HG03025 (cell line): Measurements from ENCODE around the gene REPIN1.

Experiments
- ATAC-seq: cut with Tn5 transposase; IDR thresholded peaks from one replicate; pipeline ENCODE4 v1.9.1; 2021; ENCODE audit warnings: mild to moderate bottlenecking, moderate library complexity; ENCODE audit not compliant: unreplicated experiment, low FRiP score

REPIN1 gene

DNA sequence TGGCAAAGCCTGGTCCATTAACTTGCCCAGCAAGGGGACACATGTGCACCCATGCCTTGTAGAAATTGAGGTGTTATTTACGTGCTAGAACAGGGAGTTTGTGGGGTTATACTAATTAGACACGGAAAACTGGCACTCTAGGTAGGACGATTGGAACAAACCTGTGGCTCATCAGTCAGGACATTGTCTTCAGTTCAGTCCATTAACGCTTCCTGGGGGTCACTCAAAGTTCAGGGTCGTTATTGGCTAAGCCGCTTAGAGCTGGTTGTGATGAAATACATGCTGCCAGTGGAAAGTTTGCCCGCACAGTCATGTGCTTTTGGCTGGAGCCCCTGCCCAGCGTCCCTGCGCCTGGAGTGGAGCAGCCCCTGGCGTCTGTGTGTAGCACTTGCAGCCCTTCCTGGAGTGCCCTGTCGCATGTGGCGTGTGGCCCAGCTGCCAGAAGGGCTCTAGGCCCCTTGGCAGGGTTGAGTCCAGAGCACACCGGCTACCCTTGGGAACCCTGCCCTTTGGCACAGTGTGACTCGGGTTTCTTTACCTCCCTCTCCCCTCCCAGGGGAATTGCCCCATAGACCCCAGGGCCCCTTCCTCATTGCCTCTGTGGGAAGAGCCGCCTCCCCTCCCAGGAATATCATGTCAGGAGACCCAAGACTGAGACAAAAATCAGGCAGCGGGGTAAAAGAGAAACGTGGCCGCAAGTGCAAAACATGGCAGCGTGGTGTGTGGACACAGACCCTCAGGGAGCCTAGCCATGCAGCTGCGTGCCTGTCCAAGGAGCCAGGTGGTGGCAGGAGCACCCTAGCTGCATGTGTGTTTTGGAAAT, 20.3 kb downstream of the REPIN1 start:
- no peak for ATAC-seq

DNA sequence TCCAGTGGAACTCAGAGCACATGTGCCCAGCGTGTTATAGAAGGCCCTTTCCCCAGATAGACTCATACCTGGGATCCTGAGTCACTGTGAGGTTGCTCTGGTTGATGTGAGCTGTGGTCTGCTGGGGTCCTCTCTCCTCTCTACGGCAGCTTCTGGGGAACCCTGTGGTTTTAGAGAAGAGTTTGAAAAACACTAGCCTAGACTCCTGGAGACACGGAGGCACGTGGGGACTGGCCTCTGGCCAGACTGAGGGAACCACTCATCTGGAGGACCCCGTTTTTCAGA, 20.9 kb downstream of the REPIN1 start:
- no peak for ATAC-seq

DNA sequence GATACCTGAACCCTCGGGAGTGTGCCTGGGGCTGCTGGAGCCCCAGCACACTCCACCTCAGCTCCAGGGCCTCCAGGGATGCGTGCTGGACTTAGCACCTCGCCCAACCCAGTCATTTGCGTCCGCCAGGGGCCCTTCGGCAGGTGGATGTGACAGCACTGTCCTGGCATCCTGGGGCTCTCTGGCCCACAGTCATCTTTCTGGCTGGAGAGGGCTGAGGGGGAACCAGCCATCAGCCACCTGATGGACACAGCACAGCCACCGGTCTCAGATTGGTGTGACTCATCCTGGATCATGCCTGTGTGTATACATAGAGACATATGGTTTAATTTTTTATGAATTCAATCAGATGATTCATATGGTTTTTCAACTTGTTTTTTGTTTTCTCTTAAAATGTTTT, 21.6 kb downstream of the REPIN1 start:
- no peak for ATAC-seq

DNA sequence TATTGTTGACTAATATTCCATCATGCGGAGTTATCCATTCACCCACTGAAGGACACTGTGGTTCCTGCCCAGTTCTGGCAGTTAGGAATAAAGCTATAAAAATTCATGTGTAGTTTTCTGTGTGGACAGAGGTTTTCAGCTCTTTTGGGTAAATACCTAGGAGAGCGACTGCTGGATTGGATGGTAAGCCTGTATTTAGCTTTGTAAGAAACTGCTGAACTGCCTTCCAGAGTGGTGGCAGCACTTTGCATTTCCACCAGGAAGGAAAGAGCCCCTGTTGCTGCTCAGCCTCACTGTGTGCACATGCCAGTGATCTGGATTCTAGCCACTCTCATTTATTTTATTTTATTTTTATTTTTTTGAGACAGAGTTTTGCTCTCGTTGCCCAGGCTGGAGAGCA, 24.7 kb downstream of the REPIN1 start:
- no peak for ATAC-seq

DNA sequence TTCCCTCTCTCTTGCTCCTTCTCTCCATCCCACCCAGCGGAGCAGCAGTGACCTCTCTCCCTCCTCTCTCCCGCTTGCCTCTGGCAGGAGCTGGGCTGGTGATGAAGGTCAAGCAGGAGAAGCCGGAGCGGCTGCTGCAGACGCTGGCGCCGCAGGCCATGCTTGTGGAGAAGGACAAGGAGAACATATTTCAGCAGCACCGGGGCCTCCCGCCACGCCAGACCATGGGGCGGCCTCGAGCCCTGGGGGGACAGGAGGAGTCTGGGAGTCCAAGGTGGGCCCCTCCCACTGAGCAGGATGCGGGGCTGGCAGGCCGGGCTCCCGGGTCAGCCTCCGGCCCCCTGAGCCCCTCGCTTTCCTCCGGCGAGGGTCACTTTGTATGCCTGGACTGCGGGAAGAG, 27.8 kb downstream of the REPIN1 start:
- no peak for ATAC-seq

DNA sequence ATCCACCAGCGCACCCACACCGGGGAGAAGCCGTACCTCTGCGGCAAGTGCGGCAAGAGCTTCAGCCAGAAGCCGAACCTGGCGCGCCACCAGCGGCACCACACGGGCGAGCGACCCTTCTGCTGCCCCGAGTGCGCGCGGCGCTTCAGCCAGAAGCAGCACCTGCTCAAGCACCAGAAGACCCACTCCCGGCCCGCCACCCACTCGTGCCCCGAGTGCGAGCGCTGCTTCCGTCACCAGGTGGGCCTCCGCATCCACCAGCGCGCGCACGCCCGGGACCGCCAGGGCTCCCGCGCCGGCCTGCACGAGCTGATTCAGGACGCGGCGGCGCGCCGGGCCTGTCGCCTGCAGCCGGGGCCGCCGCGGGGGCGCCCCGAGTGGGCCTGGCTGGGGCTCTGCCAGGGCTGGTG, 28.2 kb downstream of the REPIN1 start:
- ATAC-seq = no peak

DNA sequence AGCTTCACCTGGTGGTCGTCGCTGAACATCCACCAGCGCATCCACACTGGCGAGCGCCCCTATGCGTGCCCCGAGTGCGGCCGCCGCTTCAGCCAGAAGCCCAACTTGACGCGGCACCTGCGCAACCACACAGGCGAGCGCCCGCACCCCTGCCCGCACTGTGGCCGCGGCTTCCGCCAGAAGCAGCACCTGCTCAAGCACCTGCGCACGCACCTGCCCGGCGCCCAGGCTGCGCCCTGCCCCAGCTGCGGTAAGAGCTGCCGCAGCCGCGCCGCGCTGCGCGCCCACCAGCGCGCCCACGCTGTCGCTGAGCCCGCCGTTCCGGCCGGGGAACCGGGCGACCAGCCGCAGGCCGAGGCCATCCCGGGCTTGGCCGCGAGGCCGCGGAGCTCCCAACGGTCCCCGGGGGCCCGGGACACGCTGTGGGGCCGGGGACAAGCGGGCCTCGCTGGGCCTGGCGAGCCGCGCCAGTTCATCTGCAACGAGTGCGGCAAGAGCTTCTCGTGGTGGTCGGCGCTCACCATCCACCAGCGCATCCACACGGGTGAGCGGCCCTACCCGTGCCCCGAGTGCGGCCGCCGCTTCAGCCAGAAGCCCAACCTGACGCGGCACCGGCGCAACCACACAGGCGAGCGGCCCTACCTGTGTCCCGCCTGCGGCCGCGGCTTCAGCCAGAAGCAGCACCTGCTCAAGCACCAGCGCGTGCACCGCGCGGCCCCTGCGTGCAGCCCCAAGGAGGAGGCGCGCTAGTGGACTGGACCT, 28.9 kb downstream of the REPIN1 start:
- no peak for ATAC-seq

DNA sequence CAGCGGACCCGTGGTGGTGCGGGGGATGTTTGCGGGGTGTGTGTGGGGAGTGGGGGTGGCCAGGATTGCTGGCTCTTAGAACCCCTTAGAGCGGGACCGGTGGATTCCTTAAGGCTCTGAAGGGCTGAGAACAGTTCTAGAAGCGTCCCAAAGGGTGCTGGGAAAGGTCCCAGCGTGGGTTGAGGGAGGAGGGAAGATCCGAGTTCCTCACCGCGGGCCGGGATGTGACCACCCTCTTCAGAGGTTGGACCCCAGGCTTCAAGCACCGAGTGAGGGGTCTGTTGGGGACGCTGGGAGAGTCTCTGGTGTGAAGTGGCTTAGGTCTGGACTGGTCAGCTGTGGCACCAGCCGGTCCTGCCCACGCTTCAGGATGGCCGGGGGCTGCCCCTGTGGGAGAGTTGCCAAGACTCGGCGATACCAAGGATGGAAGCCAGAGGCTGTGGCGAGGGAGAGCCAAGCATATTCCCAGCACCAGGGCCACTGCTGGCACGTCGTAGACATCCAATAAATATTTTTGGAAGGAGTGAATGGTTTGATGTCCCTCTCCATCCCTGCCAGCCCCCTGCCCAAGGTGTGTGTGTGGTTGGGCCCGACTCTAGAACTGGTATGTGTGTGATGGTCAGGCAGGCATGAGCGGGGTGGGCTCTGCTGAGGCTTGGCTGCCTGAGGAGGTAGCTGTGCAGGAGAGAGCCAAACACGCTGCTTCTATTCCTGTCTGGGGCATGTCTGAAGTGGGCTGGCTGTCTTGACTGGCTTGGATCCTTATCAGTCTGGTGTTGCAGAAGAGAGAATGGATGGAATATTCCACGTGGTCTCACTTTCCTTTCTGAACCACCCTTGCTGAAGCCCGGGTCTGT, 29.7 kb downstream of the REPIN1 start:
- no peak for ATAC-seq

DNA sequence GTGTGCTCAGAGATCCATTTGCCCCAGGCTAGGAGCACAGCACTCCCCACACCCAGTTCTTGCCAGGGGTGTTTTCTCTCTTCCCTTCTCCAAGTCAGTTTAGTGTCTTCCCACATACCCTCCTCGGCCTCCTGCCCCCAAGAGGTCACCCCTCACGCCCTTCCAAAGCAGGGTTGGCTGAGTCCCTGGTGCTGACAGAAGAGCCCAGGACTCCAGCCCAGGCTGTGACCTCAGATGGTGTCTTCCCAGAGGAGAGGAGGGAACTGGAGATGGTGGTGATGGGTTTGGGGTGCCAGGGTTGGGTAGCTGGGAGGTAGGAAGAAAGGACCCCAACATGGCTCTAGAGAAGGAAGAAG, 30.3 kb downstream of the REPIN1 start:
- no peak for ATAC-seq

DNA sequence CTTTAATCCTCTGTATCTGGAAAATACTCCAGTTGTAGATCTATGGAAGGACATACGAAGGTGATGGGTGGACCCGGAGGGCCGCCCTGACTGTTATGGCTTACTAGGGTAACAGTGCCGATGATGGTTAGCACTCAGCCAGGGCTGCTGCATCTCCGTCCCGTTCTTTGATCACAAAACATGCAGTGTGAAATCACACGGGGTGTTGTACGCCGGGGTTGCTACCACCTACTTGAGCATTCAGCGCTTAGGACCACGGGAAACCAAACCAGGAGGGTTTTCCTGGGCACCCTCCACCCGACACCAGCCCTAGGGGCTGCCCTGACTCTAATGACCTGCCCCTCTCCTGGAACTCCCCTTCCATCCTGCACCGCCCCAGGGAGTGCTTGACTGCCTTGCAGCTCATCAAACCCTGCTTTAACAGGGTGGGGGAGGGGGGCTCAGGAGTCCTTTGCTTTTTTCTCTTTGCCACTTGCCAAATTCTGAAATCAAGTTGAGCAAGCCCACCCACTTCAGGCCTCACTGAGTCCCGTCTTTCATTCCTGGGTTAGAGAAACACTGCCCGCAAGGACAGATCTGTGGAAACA, 30.9 kb downstream of the REPIN1 start:
- ATAC-seq = no peak

DNA sequence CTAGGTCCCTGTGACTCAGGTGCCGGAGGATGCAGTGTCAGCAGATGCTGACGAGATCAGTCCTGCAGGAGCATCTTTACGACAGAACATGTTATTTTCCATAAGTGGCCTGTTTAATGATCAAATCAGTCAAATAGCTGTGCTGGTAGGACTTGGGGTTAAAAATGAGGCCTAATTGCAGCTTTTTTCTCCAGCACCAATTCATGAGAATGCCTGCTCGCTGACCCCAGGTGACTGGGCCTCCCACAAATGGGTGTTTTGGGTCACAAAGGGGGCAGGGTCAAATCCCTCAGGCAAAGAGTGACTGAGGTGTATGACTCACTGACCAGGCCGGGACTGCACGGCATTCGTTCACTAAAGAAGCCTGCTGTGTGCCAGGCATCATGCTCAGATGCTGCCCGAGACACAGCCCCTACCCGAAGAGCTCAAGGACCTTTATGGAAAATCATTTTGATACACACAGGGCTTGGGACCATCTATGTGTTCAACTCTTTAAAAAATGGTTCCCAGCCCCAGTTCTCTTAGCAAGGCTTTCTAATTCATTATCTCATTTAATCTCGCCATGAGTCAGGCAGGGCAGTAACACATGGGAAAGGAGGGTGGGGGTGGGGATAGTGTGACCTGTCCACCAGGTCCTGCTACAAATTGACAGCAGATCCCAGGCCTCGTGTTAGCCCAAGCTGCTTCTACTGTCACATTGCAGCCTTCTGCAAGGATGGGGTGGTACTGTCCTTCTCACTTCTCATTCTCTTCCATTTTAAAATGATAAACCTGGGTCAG, 31.6 kb downstream of the REPIN1 start:
- ATAC-seq = no peak

DNA sequence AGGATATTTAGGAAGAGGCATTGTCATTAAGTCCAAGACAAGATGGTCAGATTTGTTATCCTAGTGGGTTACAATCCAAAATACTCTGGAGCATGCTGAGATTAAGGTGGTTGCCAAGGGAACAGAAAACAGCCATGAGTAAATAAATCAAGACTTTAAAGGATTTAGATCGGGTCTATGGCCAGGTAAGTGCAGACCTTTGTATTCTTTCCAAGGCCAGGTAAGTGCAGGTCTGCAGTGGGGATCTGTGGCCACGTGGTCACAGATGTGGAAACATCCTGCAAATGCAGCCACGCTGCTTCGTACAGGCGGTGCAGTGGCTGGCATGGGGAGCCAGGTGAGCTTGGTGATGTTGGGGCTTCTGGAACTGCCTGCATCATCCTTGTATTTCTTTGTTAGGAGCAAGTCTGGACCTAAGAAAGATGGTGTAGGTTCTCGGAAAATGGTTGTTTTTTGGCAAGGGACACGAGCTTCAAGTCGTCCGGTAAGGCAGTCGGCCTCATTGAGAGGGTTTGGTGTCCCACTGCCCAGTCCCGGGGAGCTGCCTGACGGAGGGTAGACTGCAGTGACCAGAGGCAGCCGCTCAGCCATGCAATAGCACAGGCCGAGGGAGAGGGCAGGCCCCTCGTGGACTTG, 32.3 kb downstream of the REPIN1 start:
- ATAC-seq = no peak

DNA sequence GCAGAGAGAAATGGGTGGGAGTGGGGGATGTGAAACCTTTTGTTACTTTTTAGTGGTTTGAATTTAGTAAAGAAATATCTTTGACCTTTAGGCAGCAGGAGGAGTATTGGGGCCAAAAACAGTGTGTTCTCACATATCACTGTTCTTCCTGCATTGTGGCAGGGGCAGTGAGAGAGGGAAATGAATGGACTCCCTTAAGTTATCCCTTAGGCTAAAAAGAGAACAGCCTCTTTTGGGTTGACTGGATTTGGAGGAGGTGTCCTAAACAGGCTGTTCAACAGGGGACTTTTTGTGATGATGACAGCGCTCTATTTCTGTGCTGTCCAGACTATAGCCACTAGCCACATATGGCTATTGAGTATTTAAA, 32.8 kb downstream of the REPIN1 start:
- ATAC-seq = no peak

DNA sequence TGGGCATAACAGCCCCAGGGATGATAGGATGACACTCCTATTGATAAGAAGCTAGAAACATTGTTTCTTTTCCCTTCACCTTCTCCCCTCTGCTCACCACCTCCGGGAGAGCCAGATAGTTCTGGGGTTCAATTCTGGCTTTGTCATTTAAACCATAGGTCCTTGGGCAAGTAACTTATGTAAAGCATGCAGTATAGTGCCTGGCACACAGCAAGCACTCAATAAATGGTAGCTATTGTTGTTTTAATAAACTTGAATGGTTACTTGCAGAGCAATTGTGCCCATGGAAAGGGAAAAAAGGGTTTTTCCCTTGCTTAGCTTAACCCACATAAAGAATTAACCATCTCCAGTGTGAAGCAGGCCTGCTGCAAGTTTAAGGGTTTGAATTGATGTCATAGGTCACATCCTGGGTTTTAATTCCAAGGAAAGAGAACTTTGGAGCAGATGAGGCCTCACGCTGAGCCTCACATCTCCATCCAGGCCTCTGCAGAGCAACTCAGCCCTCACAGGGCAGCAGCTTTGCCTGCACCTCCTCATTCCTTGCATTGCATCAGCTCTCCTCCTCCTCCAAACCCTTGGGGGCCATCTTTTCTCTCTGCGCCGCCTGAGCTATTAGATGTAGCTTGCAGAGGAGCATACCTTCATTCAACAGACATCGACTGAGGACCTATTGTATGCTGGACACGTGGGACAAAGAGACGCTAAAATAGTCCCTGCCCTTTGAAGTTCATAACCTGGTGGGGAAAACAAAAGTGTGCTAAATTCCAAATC, 33.4 kb downstream of the REPIN1 start:
- no peak for ATAC-seq

DNA sequence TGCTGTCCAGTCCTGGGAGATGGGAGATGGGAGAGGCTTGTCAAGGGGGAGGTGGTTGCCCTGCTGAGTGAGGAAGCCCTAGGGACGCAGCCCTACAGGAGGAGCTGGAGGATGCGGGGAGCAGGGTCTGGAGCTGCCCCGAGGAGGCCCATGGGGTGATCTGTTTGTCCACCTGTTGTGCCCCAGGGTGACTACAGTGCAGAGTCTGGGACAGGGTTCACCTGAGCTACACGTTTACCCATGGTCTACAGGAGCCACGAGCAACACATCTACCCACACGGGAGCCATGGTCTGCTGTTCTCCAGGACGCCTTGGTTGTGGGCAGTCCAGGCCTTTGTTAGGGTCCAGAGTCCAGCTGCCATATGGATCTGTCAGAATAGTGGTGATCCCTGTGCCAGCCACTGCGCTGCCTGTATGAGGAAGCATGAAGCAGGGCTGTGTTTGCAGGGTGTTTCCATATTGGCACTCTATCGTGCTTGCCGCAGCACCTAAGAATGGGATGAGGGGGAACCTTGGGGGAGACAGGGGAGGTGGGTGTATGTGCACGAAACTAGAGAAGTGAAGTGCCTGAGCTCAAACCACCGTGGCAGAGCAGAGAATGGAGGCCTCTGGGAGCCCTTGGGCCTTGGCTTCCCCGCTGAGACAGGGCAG, 34.2 kb downstream of the REPIN1 start:
- no peak for ATAC-seq

DNA sequence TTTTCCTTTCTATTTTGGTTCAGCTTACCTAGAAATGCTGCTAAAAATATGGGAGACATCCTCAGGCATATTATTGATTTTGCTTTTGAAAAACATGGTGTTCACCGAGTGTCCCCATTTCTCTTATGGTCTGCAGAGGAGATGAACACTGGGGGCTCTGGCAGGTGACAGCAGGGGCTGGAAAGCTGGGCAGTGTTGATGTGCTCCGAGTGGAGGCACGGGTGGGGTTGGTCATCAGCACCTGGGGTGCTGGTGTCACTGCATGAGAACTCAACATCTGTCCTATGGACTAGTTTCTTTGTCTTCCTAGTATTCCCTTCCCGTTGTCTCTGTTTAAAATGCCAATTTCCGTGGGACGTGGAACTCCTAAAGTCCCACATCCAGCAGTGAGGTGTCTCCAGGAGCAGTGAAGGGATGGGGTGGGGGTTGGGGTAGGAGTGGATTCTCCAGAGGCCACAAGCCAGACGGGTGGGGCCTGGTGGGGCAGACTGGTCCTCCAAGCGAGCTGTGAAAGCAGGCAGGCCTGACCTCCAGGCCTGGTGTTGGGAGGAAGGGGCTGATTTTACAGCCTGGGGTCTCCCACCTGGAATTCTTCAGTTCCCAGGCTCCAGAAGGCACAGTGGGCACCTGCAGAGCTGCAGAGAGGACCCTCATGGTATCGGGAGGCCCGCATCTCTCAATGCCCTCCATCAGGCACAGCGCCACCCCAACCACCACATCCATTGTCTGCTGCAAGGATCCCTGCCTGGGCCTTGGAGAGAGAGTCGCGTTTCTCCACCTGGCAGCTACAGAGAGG, 35.0 kb downstream of the REPIN1 start:
- no peak for ATAC-seq

DNA sequence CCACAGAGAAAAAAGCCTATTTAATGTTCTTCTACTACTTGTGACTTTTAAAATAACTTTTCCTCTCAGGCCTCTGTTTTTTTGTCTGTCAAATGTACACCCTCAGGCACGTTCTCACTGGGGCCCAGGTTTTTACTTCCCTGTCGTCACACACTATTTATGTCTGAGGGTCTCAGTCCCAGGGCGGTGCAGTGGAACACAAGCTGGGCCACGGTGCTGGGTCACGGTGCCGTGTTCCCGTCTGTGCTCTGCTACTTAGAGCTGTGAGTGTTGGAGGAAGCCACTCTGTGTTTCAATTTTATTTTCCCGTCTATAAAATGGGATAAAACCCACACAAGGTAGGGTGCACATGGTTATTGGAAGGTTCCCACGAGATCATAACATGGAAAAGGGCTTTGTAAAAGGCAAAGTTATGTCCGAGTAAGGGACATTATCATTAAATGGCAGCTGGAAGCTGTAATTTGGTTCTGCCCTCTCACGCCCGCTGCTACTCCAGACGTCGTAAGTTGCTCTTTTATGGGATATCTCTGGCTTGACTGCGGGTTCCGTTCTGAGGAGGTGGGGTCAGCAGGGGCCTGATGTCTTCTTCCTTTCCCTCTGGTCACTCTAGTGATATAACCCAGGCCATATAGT, 35.7 kb downstream of the REPIN1 start:
- ATAC-seq = no peak
